Suprapubic skin (tissue), 3 donors: ENCODE data around the gene CCDC175.

Source experiments
- POLR2A ChIP-seq, 2 donors: fragments of 450-650 bp; IDR thresholded peaks; one replicate each; pipeline ENCODE4 v1.6.1; 2017; ENCODE audit warnings: antibody characterized with exemption in 2 of 2, mild to moderate bottlenecking in 2 of 2, moderate library complexity in 2 of 2
- TF ChIP-seq, protein P1 (sequence below), 2 donors: fragments of 200-600 bp in 1 of 2; fragments of 450-650 bp in 1 of 2; sonication (generic) in 1 of 2; IDR thresholded peaks; one replicate each; pipeline ENCODE4 v1.5.1; 2016 to 2019; ENCODE audit warnings: antibody characterized with exemption in 2 of 2, mild to moderate bottlenecking in 1 of 2, moderate library complexity in 1 of 2

GRCh38 chr14:59481407-59481806 is 95.2 kb downstream of the CCDC175 start:
- TF ChIP-seq, protein P1, sequence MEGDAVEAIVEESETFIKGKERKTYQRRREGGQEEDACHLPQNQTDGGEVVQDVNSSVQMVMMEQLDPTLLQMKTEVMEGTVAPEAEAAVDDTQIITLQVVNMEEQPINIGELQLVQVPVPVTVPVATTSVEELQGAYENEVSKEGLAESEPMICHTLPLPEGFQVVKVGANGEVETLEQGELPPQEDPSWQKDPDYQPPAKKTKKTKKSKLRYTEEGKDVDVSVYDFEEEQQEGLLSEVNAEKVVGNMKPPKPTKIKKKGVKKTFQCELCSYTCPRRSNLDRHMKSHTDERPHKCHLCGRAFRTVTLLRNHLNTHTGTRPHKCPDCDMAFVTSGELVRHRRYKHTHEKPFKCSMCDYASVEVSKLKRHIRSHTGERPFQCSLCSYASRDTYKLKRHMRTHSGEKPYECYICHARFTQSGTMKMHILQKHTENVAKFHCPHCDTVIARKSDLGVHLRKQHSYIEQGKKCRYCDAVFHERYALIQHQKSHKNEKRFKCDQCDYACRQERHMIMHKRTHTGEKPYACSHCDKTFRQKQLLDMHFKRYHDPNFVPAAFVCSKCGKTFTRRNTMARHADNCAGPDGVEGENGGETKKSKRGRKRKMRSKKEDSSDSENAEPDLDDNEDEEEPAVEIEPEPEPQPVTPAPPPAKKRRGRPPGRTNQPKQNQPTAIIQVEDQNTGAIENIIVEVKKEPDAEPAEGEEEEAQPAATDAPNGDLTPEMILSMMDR (IDR thresholded peaks at IDR 0.05) = no peak
- TF ChIP-seq POLR2A (IDR thresholded peaks at IDR 0.05) = no peak
